Peyer's patch (tissue), 4 donors: Measurements from ENCODE around the gene ZNF354C.

ENCODE experiments used
- POLR2A ChIP-seq, 2 donors: fragments of 450-650 bp; IDR thresholded peaks; one replicate each; pipeline ENCODE4 v1.5.1; 2017; ENCODE audit warnings: antibody characterized with exemption in 2 of 2, mild to moderate bottlenecking in 2 of 2, moderate library complexity in 2 of 2
- TF ChIP-seq, protein P1 (sequence below), 6 experiments: fragments of 450-650 bp in 4 of 6; fragments of 200-600 bp in 2 of 6; sonication (generic) in 1 of 6; IDR thresholded peaks; one replicate each; pipeline ENCODE4 v1.5.1; 2017 to 2019; ENCODE audit warnings: antibody characterized with exemption in 6 of 6, mild to moderate bottlenecking in 3 of 6, moderate library complexity in 1 of 6

DNA sequence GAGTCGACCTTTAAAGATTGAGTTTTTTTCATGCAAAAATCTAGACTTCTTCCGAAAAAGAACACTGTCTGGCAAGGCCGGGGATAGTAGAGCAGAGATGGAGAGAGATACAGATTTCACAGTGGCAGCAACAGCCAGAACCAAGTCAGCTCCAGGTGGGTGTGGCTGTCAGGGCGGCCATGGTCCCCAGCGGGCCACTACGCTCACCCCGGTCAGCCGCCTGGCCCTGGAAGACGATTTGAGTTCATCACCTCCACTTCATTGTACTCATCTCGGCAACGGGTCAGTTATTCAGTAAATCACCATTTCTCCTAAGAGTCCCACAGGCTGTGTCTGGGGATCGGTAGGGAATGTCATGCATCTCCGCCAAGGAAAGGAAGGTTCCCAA, 53.0 kb downstream of the ZNF354C start:
- TF ChIP-seq, protein P1, sequence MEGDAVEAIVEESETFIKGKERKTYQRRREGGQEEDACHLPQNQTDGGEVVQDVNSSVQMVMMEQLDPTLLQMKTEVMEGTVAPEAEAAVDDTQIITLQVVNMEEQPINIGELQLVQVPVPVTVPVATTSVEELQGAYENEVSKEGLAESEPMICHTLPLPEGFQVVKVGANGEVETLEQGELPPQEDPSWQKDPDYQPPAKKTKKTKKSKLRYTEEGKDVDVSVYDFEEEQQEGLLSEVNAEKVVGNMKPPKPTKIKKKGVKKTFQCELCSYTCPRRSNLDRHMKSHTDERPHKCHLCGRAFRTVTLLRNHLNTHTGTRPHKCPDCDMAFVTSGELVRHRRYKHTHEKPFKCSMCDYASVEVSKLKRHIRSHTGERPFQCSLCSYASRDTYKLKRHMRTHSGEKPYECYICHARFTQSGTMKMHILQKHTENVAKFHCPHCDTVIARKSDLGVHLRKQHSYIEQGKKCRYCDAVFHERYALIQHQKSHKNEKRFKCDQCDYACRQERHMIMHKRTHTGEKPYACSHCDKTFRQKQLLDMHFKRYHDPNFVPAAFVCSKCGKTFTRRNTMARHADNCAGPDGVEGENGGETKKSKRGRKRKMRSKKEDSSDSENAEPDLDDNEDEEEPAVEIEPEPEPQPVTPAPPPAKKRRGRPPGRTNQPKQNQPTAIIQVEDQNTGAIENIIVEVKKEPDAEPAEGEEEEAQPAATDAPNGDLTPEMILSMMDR (IDR thresholded peaks at IDR 0.05), result no peak
- no peak for TF ChIP-seq POLR2A (IDR thresholded peaks at IDR 0.05)
